SK-N-MC (cell line): Measurements from ENCODE around the gene FOXP1.

ENCODE experiments used
- DNase-seq: peaks from one replicate; pipeline ENCODE4 v3.0.0-alpha.2; 2011; ENCODE audit warnings: low read depth, low spot score
- H3K27ac ChIP-seq: fragments of 200-600 bp; sonication (generic); 2 replicates; pipeline ENCODE4 v1.5.1; 2016; ENCODE audit warnings: mixed run types
- H3K36me3 ChIP-seq: fragments of 200-600 bp; sonication (generic); 2 replicates; pipeline ENCODE4 v1.6.1; 2017; ENCODE audit warnings: antibody characterized with exemption, low read length, mixed read lengths; ENCODE audit not compliant: insufficient read depth
- H3K4me3 ChIP-seq: fragments of 200-600 bp; sonication (generic); 2 replicates; pipeline ENCODE4 v1.5.1; 2016
- H3K9ac ChIP-seq: fragments of 200-600 bp; sonication (generic); 2 replicates; pipeline ENCODE4 v1.8.0; 2017; ENCODE audit warnings: mixed run types, mixed read lengths; ENCODE audit not compliant: insufficient read length
- H3K9me3 ChIP-seq: fragments of 200-600 bp; sonication (generic); 2 replicates; pipeline ENCODE4 v1.6.1; 2017; ENCODE audit warnings: low read depth, mild to moderate bottlenecking, antibody characterized with exemption, low read length, moderate library complexity, mixed read lengths
- EZH2 ChIP-seq: fragments of 200-600 bp; sonication (generic); IDR thresholded peaks from one replicate; pipeline ENCODE4 v1.6.1; 2017; ENCODE audit warnings: antibody characterized with exemption
- FOXP2 ChIP-seq: optimal IDR thresholded peaks from 2 replicates; pipeline ENCODE3; 2011; ENCODE audit warnings: mild to moderate bottlenecking, moderate library complexity; ENCODE audit not compliant: insufficient read depth; ENCODE audit errors: extremely low read length, control extremely low read depth
- POLR2AphosphoS5 ChIP-seq: IDR thresholded peaks from 2 replicates; pipeline ENCODE4 v1.6.1; 2012; ENCODE audit warnings: mild to moderate bottlenecking, low read depth, low read length, borderline replicate concordance

FOXP1 gene

DNA sequence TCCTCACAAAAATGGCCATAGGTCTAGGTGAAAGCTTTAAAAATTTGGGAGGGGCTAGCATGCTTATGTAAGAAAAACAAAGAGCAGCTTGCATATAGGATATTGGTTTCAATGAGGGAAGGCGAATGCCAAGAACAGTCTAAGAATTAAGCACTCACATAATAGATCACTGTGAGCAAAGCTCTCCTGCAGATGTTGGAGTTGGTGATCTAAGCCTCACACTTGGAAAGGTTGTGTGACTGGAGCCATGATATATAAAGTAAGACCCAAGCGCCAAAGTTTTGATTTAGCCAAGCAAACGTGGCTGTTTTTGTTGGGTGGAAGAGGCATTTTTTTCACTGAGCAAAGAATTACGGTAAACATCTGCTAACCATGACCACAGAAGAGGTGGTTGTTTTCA is 237.5 kb downstream of the FOXP1 start:
- DNase-seq, result no peak
- Histone ChIP-seq H3K36me3 (no peaks in the 10 kb centered on the region), H3K27ac (no peak overlapping the region), H3K9me3 (no peaks in the 10 kb centered on the region), H3K4me3 (no peak overlapping the region), H3K9ac (no peak overlapping the region)
- no peak for TF ChIP-seq EZH2
- no peak for TF ChIP-seq POLR2AphosphoS5
- no peak for TF ChIP-seq FOXP2

DNA sequence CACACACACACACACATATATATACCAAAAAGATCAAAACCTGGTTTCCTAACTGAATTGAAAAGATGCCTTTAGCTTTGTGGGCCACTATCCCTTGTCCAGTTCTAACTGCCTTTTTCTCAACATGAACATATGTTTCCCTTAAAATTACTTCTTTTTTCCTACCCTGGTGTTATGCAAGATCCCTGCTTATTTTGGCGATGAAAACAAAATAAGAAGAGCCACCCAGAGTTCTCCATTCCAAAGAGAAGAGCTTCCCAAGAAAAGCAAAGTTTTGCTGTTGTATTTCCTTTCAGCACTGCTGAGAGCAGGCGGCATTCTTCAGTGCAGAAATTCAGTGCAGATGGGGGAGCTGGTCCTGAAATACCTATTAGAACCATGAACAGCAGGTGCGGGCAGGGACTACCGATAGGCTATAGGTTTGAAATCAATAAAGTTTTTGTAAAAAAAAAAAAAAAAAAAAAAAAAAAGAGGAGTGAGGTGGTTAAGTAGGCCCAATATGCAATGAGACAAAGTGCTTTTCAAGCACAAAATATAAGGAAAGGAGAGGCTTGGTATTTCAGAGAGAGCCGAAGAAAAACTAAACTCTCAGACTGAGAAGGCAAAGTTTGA is 238.0 kb downstream of the FOXP1 start:
- DNase-seq, result no peak
- Histone ChIP-seq H3K9ac (no peak overlapping the region), H3K4me3 (no peak overlapping the region), H3K9me3 (no peaks in the 10 kb centered on the region), H3K36me3 (no peaks in the 10 kb centered on the region), H3K27ac (no peak overlapping the region)
- no peak for TF ChIP-seq EZH2
- no peak for TF ChIP-seq FOXP2
- TF ChIP-seq POLR2AphosphoS5, result no peak

- Histone ChIP-seq H3K9ac (no peak overlapping the region), H3K9me3 (no peaks in the 10 kb centered on the region), H3K4me3 (no peak overlapping the region), H3K36me3 (no peaks in the 10 kb centered on the region), H3K27ac (no peak overlapping the region)
- no peak for DNase-seq
- TF ChIP-seq EZH2 (no peak), FOXP2 (no peak), POLR2AphosphoS5 (no peak)
Observed at GRCh38 chr3:71341721-71342120, 241.8 kb downstream of the FOXP1 start.

- H3K4me3 ChIP-seq, result no peak overlapping the region
- no peak overlapping the region for H3K27ac ChIP-seq
- DNase-seq, result no peak
- H3K9me3 ChIP-seq, result no peaks in the 10 kb centered on the region
- no peak overlapping the region for H3K9ac ChIP-seq
- no peak for TF ChIP-seq POLR2AphosphoS5
- TF ChIP-seq FOXP2, result no peak
- TF ChIP-seq EZH2, result no peak
- no peaks in the 10 kb centered on the region for H3K36me3 ChIP-seq
Observed at GRCh38 chr3:71339049-71339448, 244.5 kb downstream of the FOXP1 start.

GRCh38 chr3:71332813-71333212 is 250.7 kb downstream of the FOXP1 start:
- H3K9ac ChIP-seq, result no peak overlapping the region
- no peaks in the 10 kb centered on the region for H3K36me3 ChIP-seq
- H3K9me3 ChIP-seq, result no peaks in the 10 kb centered on the region
- TF ChIP-seq POLR2AphosphoS5 (no peak), EZH2 (no peak)
- H3K27ac ChIP-seq, result no peak overlapping the region
- DNase-seq, result no peak
- no peak overlapping the region for H3K4me3 ChIP-seq

DNA sequence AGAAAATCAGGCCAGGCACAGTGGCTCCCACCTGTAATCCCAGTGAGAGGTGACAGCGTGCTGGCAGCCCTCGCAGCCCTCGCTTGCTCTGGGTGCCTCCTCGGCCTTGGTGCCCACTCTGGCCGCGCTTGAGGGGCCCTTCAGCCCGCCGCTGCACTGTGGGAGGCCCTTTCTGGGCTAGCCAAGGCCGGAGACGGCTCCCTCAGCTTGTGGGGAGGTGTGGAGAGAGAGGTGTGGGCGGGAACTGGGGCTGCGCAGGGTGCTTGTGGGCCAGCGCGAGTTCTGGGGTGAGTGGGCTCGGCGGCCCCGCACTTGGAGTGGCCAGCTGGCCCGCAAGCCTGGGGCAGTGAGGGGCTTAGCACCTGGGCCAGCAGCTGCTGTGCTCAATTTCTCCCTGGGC is 252.6 kb downstream of the FOXP1 start:
- no peaks in the 10 kb centered on the region for H3K9me3 ChIP-seq
- TF ChIP-seq EZH2 (no peak), FOXP2 (no peak), POLR2AphosphoS5 (no peak)

GRCh38 chr3:71330505-71330904 is 253.0 kb downstream of the FOXP1 start:
- TF ChIP-seq POLR2AphosphoS5, result no peak
- TF ChIP-seq EZH2, result no peak
- no peak for TF ChIP-seq FOXP2
- Histone ChIP-seq H3K27ac (no peak overlapping the region), H3K9me3 (no peaks in the 10 kb centered on the region), H3K9ac (no peak overlapping the region), H3K4me3 (no peak overlapping the region), H3K36me3 (no peaks in the 10 kb centered on the region)
- no peak for DNase-seq

More for the DNA sequence above, 252.6 kb downstream of the FOXP1 start:
- no peak for DNase-seq
- H3K4me3 ChIP-seq, result no peak overlapping the region
- no peak overlapping the region for H3K27ac ChIP-seq
- H3K9ac ChIP-seq, result no peak overlapping the region
- H3K36me3 ChIP-seq, result no peaks in the 10 kb centered on the region

- no peak overlapping the region for H3K27ac ChIP-seq
- no peaks in the 10 kb centered on the region for H3K36me3 ChIP-seq
- H3K9ac ChIP-seq, result no peak overlapping the region
- no peaks in the 10 kb centered on the region for H3K9me3 ChIP-seq
- no peak overlapping the region for H3K4me3 ChIP-seq
- DNase-seq, result no peak
- TF ChIP-seq EZH2, result no peak
- no peak for TF ChIP-seq FOXP2
- no peak for TF ChIP-seq POLR2AphosphoS5
Observed at GRCh38 chr3:71329817-71330216, 253.7 kb downstream of the FOXP1 start.

DNA sequence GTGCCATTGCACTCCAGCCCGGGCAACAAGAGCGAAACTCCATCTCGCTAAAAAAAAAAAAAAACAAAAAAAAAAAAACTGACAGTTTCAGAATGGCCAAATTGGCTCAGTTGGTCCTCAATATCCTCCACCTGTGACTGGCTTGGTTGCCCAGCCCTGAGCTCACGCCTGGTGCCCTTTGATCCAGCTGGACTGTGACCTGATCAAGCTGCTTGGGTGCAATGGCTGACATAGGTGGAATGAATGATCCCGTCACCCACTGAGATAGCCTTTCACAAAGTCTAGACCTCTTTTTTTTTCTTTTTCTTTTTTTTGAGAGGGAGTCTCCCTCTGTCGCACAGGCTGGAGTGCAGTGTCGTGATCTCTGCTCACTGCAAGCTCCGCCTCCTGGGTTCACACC is 254.6 kb downstream of the FOXP1 start:
- no peak for TF ChIP-seq FOXP2
- TF ChIP-seq POLR2AphosphoS5, result no peak
- TF ChIP-seq EZH2, result no peak
- no peak overlapping the region for H3K9ac ChIP-seq
- no peaks in the 10 kb centered on the region for H3K36me3 ChIP-seq
- H3K9me3 ChIP-seq, result no peaks in the 10 kb centered on the region
- no peak overlapping the region for H3K27ac ChIP-seq
- no peak overlapping the region for H3K4me3 ChIP-seq
- DNase-seq, result no peak
